ENCODE measurements around the gene ELOVL2. TPM values are rescaled to one million over a fixed set of nuclear protein-coding genes. Genes with fewer than 3 reads are reported as not detected.

ELOVL2 gene
- polyA plus RNA-seq, 3 donors: not detected

DNA sequence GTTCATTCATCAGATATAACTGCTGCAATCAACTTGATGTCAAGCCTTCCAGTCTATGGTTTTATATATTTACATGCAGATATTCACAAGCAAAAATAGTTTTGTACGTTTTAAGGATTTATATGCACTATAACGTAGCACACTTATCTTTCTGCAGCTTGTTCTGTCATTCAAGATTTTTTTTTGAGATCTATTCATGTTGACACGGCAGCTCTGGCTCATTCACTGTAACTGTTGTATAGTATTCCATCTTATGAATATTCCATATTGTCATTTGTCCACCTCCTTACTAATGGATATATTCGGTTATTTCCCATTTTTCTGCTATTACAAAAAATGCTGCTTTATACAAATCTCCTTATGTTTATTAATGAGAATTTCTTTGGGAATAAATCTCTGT is 13.2 kb downstream of the ELOVL2 start:
- no peak overlapping the region for H3K27ac ChIP-seq (ENCODE audit: low read depth in 1 of 2, low read length in 2 of 2)
- peaks cover 14 to 49% of the 10 kb centered on the region in 2 donors for H3K27me3 ChIP-seq (ENCODE audit: control insufficient read depth in 2 of 2, insufficient read depth in 2 of 2, low read length in 2 of 2)
- H4K20me1 ChIP-seq (ENCODE audit: insufficient read depth, low read length): no peaks in the 10 kb centered on the region
- H3K36me3 ChIP-seq (replicated peaks in 1 of 2; ENCODE audit: control insufficient read depth in 1 of 2, insufficient read depth in 2 of 2, low read length in 2 of 2): no peaks in the 10 kb centered on the region
- H3K4me1 ChIP-seq (ENCODE audit: control insufficient read depth in 1 of 2, insufficient read depth in 2 of 2, low read length in 2 of 2): no peaks in the 10 kb centered on the region
- WGBS (ENCODE audit: insufficient coverage): no CpG with 5 or more reads among the region's 4 CpGs
- Mint-ChIP-seq H3K27ac (no peak overlapping the region), H3K9me3 (peaks cover 0 to 2% (median 0%) of the 10 kb centered on the region in 7 donors), H3K4me1 (no peaks in the 10 kb centered on the region), H3K36me3 (no peaks in the 10 kb centered on the region), H3K4me3 (no peak overlapping the region), H3K27me3 (ENCODE audit: low read depth in 3 of 3) (peaks cover 16 to 33% (median 32%) of the 10 kb centered on the region in 3 donors)
- H3K9me3 ChIP-seq (replicated peaks in 1 of 2; ENCODE audit: control insufficient read depth in 1 of 2, insufficient read depth in 1 of 2, low read length in 2 of 2): no peaks in the 10 kb centered on the region
- H3K9ac ChIP-seq (ENCODE audit: insufficient read depth, low read length, poor library complexity, severe bottlenecking): no peak overlapping the region
- intact Hi-C loops (cut with micrococcal nuclease): no loop called here
- H2AFZ ChIP-seq (ENCODE audit: insufficient read depth, low read depth, low read length, poor library complexity, severe bottlenecking): no peak overlapping the region
- no peaks in the 10 kb centered on the region for H3K79me2 ChIP-seq (ENCODE audit: insufficient read depth, low read length)
- no peak overlapping the region for H3K4me2 ChIP-seq (replicated peaks; ENCODE audit: extremely low read depth, low read length, poor library complexity, severe bottlenecking)
- H3K4me3 ChIP-seq (replicated peaks in 1 of 3; ENCODE audit: low read depth in 2 of 3, low read length in 3 of 3): no peak overlapping the region
- TF ChIP-seq, protein P1, sequence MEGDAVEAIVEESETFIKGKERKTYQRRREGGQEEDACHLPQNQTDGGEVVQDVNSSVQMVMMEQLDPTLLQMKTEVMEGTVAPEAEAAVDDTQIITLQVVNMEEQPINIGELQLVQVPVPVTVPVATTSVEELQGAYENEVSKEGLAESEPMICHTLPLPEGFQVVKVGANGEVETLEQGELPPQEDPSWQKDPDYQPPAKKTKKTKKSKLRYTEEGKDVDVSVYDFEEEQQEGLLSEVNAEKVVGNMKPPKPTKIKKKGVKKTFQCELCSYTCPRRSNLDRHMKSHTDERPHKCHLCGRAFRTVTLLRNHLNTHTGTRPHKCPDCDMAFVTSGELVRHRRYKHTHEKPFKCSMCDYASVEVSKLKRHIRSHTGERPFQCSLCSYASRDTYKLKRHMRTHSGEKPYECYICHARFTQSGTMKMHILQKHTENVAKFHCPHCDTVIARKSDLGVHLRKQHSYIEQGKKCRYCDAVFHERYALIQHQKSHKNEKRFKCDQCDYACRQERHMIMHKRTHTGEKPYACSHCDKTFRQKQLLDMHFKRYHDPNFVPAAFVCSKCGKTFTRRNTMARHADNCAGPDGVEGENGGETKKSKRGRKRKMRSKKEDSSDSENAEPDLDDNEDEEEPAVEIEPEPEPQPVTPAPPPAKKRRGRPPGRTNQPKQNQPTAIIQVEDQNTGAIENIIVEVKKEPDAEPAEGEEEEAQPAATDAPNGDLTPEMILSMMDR (IDR thresholded peaks at IDR 0.05): no peak
- DNase-seq: no peak

DNA sequence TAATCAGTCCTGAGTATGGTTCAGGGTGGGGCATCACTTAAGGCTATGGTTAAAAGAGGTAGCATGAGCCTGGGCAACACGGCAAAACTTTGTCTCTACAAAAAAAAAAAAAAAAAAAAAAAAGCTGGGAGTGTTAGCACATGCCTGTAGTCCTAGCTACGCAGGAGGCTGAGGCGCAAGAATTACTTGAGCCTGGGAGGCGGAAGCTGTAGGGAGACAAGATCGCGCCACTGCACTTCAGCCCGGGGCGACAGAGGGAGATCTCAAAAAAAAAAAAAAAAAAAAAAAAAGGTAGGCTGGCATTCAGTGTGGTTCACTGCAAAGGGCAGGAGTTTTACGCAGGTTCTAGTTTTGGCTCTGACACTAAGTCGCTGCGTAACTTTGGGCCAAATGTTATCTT is 15.1 kb downstream of the ELOVL2 start:
- Mint-ChIP-seq H3K27ac (no peak overlapping the region), H3K4me3 (peak overlapping the region in 1 of 2 donors; percentile 16), H3K4me1 (no peaks in the 10 kb centered on the region), H3K27me3 (ENCODE audit: low read depth in 3 of 3) (peaks cover 17 to 30% (median 23%) of the 10 kb centered on the region in 3 donors), H3K9me3 (peaks cover 0 to 2% (median 0%) of the 10 kb centered on the region in 7 donors), H3K36me3 (no peaks in the 10 kb centered on the region)
- WGBS (ENCODE audit: insufficient coverage): 96% methylated on average over 5 of the region's 11 CpGs
- Histone ChIP-seq H3K9ac (ENCODE audit: insufficient read depth, low read length, poor library complexity, severe bottlenecking) (no peak overlapping the region), H3K27ac (ENCODE audit: low read depth in 1 of 2, low read length in 2 of 2) (no peak overlapping the region), H3K4me3 (replicated peaks in 1 of 3; ENCODE audit: low read depth in 2 of 3, low read length in 3 of 3) (no peak overlapping the region), H3K4me2 (replicated peaks; ENCODE audit: extremely low read depth, low read length, poor library complexity, severe bottlenecking) (no peak overlapping the region), H2AFZ (ENCODE audit: insufficient read depth, low read depth, low read length, poor library complexity, severe bottlenecking) (no peak overlapping the region), H3K79me2 (ENCODE audit: insufficient read depth, low read length) (no peaks in the 10 kb centered on the region), H3K9me3 (replicated peaks in 1 of 2; ENCODE audit: control insufficient read depth in 1 of 2, insufficient read depth in 1 of 2, low read length in 2 of 2) (no peaks in the 10 kb centered on the region), H3K36me3 (replicated peaks in 1 of 2; ENCODE audit: control insufficient read depth in 1 of 2, insufficient read depth in 2 of 2, low read length in 2 of 2) (no peaks in the 10 kb centered on the region), H3K4me1 (ENCODE audit: control insufficient read depth in 1 of 2, insufficient read depth in 2 of 2, low read length in 2 of 2) (no peaks in the 10 kb centered on the region), H4K20me1 (ENCODE audit: insufficient read depth, low read length) (no peaks in the 10 kb centered on the region), H3K27me3 (ENCODE audit: control insufficient read depth in 2 of 2, insufficient read depth in 2 of 2, low read length in 2 of 2) (peaks cover 13 to 54% of the 10 kb centered on the region in 2 donors)
- TF ChIP-seq, protein P1 (IDR thresholded peaks at IDR 0.05): no peak
- DNase-seq: no peak
- intact Hi-C loops (cut with micrococcal nuclease): no loop called here
